GM23338 (cell line): ENCODE measurements around the gene RPL28. TPM values are rescaled to one million over a fixed set of nuclear protein-coding genes. Genes with fewer than 3 reads are reported as not detected.
"Not testable (repeated sequence)": the region's sequence is repeated elsewhere in the genome, so short reads cannot be mapped to it uniquely, and the experiment has no call there.

Source experiments
- ATAC-seq: fragments of 200-7000 bp; cut with Tn5 transposase; 3 replicates; pipeline ENCODE4 v1.9.1; 2020
- DNase-seq: peaks from one replicate; pipeline ENCODE4 v3.0.0-alpha.2; 2015; ENCODE audit warnings: low spot score
- H2AFZ ChIP-seq: fragments of 200-600 bp; sonication (generic); 2 replicates; pipeline ENCODE4 v1.8.0; 2016; ENCODE audit warnings: antibody characterized with exemption, mild to moderate bottlenecking, moderate library complexity
- H3F3A ChIP-seq: fragments of 200-600 bp; sonication (generic); replicated peaks from 2 replicates; pipeline ENCODE4 v1.8.0; 2017; ENCODE audit warnings: antibody characterized with exemption, mixed run types, low read depth
- H3K27ac ChIP-seq: fragments of 200-600 bp; sonication (generic); 2 replicates; pipeline ENCODE4 v1.6.1; 2016; ENCODE audit warnings: low read depth
- H3K27me3 ChIP-seq: fragments of 200-600 bp; sonication (generic); 2 replicates; pipeline ENCODE4 v1.8.0; 2016; ENCODE audit warnings: mild to moderate bottlenecking, mixed run types, moderate library complexity; ENCODE audit not compliant: insufficient read depth
- H3K36me3 ChIP-seq: fragments of 200-600 bp; sonication (generic); 2 replicates; pipeline ENCODE4 v1.8.0; 2016; ENCODE audit warnings: mild to moderate bottlenecking; ENCODE audit not compliant: insufficient read depth
- H3K4me1 ChIP-seq: fragments of 200-600 bp; sonication (generic); 2 replicates; pipeline ENCODE4 v1.8.0; 2016; ENCODE audit warnings: mild to moderate bottlenecking, moderate library complexity; ENCODE audit not compliant: insufficient read depth
- H3K4me2 ChIP-seq: fragments of 200-600 bp; sonication (generic); 2 replicates; pipeline ENCODE4 v1.7.1; 2017; ENCODE audit warnings: mixed run types
- H3K4me3 ChIP-seq: fragments of 200-600 bp; sonication (generic); 2 replicates; pipeline ENCODE4 v1.6.1; 2016; ENCODE audit warnings: mixed run types
- H3K79me2 ChIP-seq: fragments of 200-600 bp; sonication (generic); replicated peaks from 2 replicates; pipeline ENCODE4 v1.8.0; 2017; ENCODE audit warnings: mild to moderate bottlenecking; ENCODE audit not compliant: insufficient read depth
- H3K9me2 ChIP-seq: fragments of 200-600 bp; sonication (generic); 2 replicates; pipeline ENCODE4 v1.8.0; 2017; ENCODE audit not compliant: insufficient read depth
- H4K20me1 ChIP-seq: fragments of 200-600 bp; sonication (generic); replicated peaks from 2 replicates; pipeline ENCODE4 v1.8.0; 2017; ENCODE audit warnings: mild to moderate bottlenecking; ENCODE audit not compliant: insufficient read depth
- H3K27ac Mint-ChIP-seq: 2 replicates; pipeline ENCODE4 v1.8.0; 2020; ENCODE audit warnings: inconsistent platforms, mild to moderate bottlenecking, moderate library complexity, mixed read lengths
- H3K27me3 Mint-ChIP-seq: 3 replicates; pipeline ENCODE4 v1.8.0; 2022; ENCODE audit warnings: low read depth, mild to moderate bottlenecking, moderate library complexity, mixed read lengths, inconsistent platforms; ENCODE audit not compliant: insufficient read depth, poor library complexity
- H3K36me3 Mint-ChIP-seq: 3 replicates; pipeline ENCODE4 v1.8.0; 2021; ENCODE audit warnings: low read depth, mild to moderate bottlenecking, inconsistent platforms, moderate library complexity, mixed read lengths
- H3K4me1 Mint-ChIP-seq: 3 replicates; pipeline ENCODE4 v1.8.0; 2020; ENCODE audit warnings: mild to moderate bottlenecking, inconsistent platforms, mixed read lengths
- H3K4me3 Mint-ChIP-seq: 3 replicates; pipeline ENCODE4 v1.8.0; 2021; ENCODE audit warnings: moderate library complexity, mild to moderate bottlenecking, inconsistent platforms, mixed read lengths
- H3K9me3 Mint-ChIP-seq: 3 replicates; pipeline ENCODE4 v1.8.0; 2020; ENCODE audit warnings: moderate library complexity, mild to moderate bottlenecking, inconsistent platforms, mixed read lengths
- JUNB ChIP-seq: IDR thresholded peaks from one replicate; pipeline ENCODE4 v1.6.1; 2016; ENCODE audit warnings: antibody characterized with exemption; ENCODE audit not compliant: unreplicated experiment
- POLR2AphosphoS5 ChIP-seq: IDR thresholded peaks from 2 replicates; pipeline ENCODE4 v1.6.1; 2016; ENCODE audit warnings: antibody characterized with exemption, low read depth
- ZNF331 ChIP-seq: fragments of 250-450 bp; sonication (Bioruptor Pico); IDR thresholded peaks from 2 replicates; pipeline ENCODE4 v1.5.0; 2020; ENCODE audit warnings: low read depth, mild to moderate bottlenecking, moderate library complexity
- polyA plus RNA-seq: library from polyadenylated mRNA; unstranded; fragments of >200 nt; fragmentation: Nextera tagmentation; extraction: Ambion mirVana; gene quantifications from 2 replicates; pipeline ENCODE4 v1.2.1, GENCODE V29; 2016
- total RNA-seq: library from RNA; depleted of rRNA; stranded (reverse); fragments of >200 nt; shearing (Covaris generic); gene quantifications from 2 replicates; pipeline ENCODE4 v1.2.3, GENCODE V29; 2014
- TF ChIP-seq, protein P1 (sequence below): IDR thresholded peaks from one replicate; pipeline ENCODE4 v1.6.1; 2018; ENCODE audit warnings: antibody characterized with exemption; ENCODE audit not compliant: unreplicated experiment
- TF ChIP-seq, protein P2 (sequence below), 2 experiments: fragments of 200-600 bp in 1 of 2; sonication (generic) in 1 of 2; conservative IDR thresholded peaks; 2 replicates each; pipeline versions ENCODE4 v1.5.1 to v1.6.1; 2016 to 2017; ENCODE audit warnings: antibody characterized with exemption in 2 of 2, low read depth in 2 of 2, mild to moderate bottlenecking in 2 of 2, moderate library complexity in 1 of 2
- TF ChIP-seq, protein P3 (sequence below): IDR thresholded peaks from 2 replicates; pipeline ENCODE4 v1.6.1; 2016; ENCODE audit warnings: antibody characterized with exemption

The RPL28 gene
- total and polyA plus RNA-seq, 2 experiments from 2014 or later = 737 to 1,528 TPM

DNA sequence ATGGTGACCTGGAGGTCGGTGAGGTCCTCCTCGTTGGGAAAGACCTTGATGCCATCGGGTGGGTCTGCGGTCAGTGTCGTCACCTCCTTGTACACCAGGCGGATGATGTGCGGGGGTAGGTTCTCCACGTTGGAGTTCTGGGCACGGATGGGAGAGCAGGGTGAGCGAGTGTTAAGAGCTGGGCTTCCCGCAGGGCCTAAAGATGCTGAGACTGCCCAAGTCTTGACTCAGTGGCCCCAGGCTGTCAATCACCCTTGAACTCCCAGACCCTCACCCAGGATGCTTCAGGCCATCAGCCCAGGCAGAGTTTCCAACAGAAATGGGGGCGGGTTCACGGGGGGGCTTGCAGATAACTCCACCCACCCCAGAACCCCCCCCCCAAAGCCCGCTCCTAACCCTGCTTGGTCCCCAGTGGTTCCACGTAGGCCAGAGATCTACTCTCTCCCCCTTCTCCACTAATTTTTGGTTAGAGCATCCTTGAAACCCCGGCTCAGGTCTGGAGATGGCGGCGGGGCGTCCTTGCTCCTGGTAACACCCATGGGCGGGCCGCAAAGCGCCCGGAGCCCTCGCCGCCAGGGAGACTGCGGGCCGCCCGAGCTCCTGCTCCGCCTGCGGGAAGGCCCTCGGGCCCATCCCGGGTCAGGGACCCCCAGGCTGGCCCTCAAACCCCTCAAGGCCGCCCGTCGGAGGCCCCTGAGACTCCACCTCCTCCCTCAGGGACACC is 21.3 kb downstream of the RPL28 start:
- Mint-ChIP-seq H3K9me3 (peaks cover 30% of the 10 kb centered on the region), H3K27me3 (peaks cover 23% of the 10 kb centered on the region), H3K27ac (peak overlapping the region; percentile 56; the same call in 1 of the 2 replicates), H3K4me3 (peak overlapping the region; percentile 91), H3K36me3 (peaks cover 75% of the 10 kb centered on the region), H3K4me1 (peaks cover 28% of the 10 kb centered on the region)
- Histone ChIP-seq H3K9me2 (peaks cover 8% of the 10 kb centered on the region), H3K4me3 (peak overlapping the region; percentile 94), H3K27ac (peak overlapping the region; percentile 97; the same call in 1 of the 2 replicates), H3K36me3 (peaks cover 43% of the 10 kb centered on the region), H2AFZ (no peak overlapping the region), H4K20me1 (peaks cover 52% of the 10 kb centered on the region), H3K27me3 (no peaks in the 10 kb centered on the region), H3F3A (peaks cover 48% of the 10 kb centered on the region), H3K4me1 (peaks cover 21% of the 10 kb centered on the region), H3K79me2 (peaks cover 44% of the 10 kb centered on the region), H3K4me2 (peak overlapping the region; percentile 93)
- TF ChIP-seq, protein P1, sequence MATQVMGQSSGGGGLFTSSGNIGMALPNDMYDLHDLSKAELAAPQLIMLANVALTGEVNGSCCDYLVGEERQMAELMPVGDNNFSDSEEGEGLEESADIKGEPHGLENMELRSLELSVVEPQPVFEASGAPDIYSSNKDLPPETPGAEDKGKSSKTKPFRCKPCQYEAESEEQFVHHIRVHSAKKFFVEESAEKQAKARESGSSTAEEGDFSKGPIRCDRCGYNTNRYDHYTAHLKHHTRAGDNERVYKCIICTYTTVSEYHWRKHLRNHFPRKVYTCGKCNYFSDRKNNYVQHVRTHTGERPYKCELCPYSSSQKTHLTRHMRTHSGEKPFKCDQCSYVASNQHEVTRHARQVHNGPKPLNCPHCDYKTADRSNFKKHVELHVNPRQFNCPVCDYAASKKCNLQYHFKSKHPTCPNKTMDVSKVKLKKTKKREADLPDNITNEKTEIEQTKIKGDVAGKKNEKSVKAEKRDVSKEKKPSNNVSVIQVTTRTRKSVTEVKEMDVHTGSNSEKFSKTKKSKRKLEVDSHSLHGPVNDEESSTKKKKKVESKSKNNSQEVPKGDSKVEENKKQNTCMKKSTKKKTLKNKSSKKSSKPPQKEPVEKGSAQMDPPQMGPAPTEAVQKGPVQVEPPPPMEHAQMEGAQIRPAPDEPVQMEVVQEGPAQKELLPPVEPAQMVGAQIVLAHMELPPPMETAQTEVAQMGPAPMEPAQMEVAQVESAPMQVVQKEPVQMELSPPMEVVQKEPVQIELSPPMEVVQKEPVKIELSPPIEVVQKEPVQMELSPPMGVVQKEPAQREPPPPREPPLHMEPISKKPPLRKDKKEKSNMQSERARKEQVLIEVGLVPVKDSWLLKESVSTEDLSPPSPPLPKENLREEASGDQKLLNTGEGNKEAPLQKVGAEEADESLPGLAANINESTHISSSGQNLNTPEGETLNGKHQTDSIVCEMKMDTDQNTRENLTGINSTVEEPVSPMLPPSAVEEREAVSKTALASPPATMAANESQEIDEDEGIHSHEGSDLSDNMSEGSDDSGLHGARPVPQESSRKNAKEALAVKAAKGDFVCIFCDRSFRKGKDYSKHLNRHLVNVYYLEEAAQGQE = no peak
- TF ChIP-seq ZNF331 (CRISPR knock-in tag) = no peak
- no peak for TF ChIP-seq POLR2AphosphoS5
- TF ChIP-seq, protein P2, sequence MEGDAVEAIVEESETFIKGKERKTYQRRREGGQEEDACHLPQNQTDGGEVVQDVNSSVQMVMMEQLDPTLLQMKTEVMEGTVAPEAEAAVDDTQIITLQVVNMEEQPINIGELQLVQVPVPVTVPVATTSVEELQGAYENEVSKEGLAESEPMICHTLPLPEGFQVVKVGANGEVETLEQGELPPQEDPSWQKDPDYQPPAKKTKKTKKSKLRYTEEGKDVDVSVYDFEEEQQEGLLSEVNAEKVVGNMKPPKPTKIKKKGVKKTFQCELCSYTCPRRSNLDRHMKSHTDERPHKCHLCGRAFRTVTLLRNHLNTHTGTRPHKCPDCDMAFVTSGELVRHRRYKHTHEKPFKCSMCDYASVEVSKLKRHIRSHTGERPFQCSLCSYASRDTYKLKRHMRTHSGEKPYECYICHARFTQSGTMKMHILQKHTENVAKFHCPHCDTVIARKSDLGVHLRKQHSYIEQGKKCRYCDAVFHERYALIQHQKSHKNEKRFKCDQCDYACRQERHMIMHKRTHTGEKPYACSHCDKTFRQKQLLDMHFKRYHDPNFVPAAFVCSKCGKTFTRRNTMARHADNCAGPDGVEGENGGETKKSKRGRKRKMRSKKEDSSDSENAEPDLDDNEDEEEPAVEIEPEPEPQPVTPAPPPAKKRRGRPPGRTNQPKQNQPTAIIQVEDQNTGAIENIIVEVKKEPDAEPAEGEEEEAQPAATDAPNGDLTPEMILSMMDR (conservative IDR thresholded peaks at IDR 0.05; ENCODE audit: low read depth in 2 of 2) = no peak
- TF ChIP-seq JUNB = no peak
- TF ChIP-seq, protein P3, sequence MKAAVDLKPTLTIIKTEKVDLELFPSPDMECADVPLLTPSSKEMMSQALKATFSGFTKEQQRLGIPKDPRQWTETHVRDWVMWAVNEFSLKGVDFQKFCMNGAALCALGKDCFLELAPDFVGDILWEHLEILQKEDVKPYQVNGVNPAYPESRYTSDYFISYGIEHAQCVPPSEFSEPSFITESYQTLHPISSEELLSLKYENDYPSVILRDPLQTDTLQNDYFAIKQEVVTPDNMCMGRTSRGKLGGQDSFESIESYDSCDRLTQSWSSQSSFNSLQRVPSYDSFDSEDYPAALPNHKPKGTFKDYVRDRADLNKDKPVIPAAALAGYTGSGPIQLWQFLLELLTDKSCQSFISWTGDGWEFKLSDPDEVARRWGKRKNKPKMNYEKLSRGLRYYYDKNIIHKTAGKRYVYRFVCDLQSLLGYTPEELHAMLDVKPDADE = no peak
- DNase-seq (no peak), ATAC-seq (no peak)

DNA sequence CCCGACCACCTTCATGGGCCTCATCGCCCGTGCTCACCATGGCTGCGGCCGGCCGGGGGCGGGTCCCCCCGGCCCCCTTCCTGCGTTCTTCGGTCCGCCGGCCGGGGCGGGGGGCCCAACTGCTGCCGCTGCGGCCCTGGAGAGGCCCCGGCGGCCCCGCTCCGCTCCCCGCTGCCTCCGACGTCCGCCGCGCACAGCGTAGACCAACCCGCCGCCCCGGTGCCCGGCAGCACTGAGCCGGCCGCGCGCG is 21.7 kb downstream of the RPL28 start, which contains the start of gene UBE2S:
UBE2S (minus strand) TSS at position 239 of the 250 bp plus-strand sequence; CDS start at position 40, 199 bp downstream.
- Mint-ChIP-seq H3K36me3 (peaks cover 70% of the 10 kb centered on the region), H3K4me3 (peak within 1 kb of the TSS; percentile 91), H3K9me3 (peaks cover 30% of the 10 kb centered on the region), H3K27me3 (peaks cover 23% of the 10 kb centered on the region), H3K27ac (peak within 1 kb of the TSS; percentile 98), H3K4me1 (peaks cover 25% of the 10 kb centered on the region)
- peak; percentile 72 for ATAC-seq
- not testable (repeated sequence) for H3K27me3 ChIP-seq, DNase-seq, H3K9me2 ChIP-seq, H2AFZ ChIP-seq
- Histone ChIP-seq H3K4me2 (peak within 1 kb of the TSS; percentile 93), H3K4me3 (peak within 1 kb of the TSS; percentile 94), H3F3A (peaks cover 43% of the 10 kb centered on the region), H3K4me1 (peaks cover 21% of the 10 kb centered on the region), H3K79me2 (peaks cover 44% of the 10 kb centered on the region), H3K36me3 (peaks cover 38% of the 10 kb centered on the region), H3K27ac (peak within 1 kb of the TSS; percentile 97), H4K20me1 (peaks cover 47% of the 10 kb centered on the region)
- peak; percentile 98 for TF ChIP-seq POLR2AphosphoS5
